Esophagus squamous epithelium (tissue), 5 donors: ENCODE measurements around the gene ALX1. TPM values are rescaled to one million over a fixed set of nuclear protein-coding genes. Genes with fewer than 3 reads are reported as not detected.

ENCODE experiments used
- DNase-seq: peaks from one replicate; lab custom pipeline; 2025; lab: John Stamatoyannopoulos, UW
- H3K27ac ChIP-seq, 4 donors: fragments of 200-600 bp; sonication (generic); one replicate each; pipeline ENCODE4 v1.5.1; 2016 to 2019; ENCODE audit warnings: mild to moderate bottlenecking in 1 of 4
- H3K27me3 ChIP-seq, 4 donors: fragments of 200-600 bp; sonication (generic); 1 replicate in 3 of 4; 2 replicates in 1 of 4; pipeline versions ENCODE4 v1.5.1 to v1.6.0; 2017 to 2021; ENCODE audit warnings: antibody characterized with exemption in 1 of 4
- H3K36me3 ChIP-seq, 3 donors: fragments of 200-600 bp; sonication (generic); one replicate each; pipeline ENCODE4 v1.5.1; 2016 to 2019
- H3K4me1 ChIP-seq, 3 donors: fragments of 200-600 bp; sonication (generic); one replicate each; pipeline ENCODE4 v1.5.1; 2017 to 2019
- H3K4me3 ChIP-seq, 4 donors: fragments of 200-600 bp; sonication (generic); 1 replicate in 3 of 4; 2 replicates in 1 of 4; pipeline ENCODE4 v1.5.1; 2016 to 2019; ENCODE audit warnings: mild to moderate bottlenecking in 2 of 4, moderate library complexity in 1 of 4
- H3K9me3 ChIP-seq, 3 donors: fragments of 200-600 bp; sonication (generic); one replicate each; pipeline ENCODE4 v1.5.1; 2016 to 2019
- POLR2A ChIP-seq, 4 donors: fragments of 450-650 bp; IDR thresholded peaks; one replicate each; pipeline ENCODE4 v1.6.1; 2017; ENCODE audit warnings: antibody characterized with exemption in 4 of 4, mild to moderate bottlenecking in 4 of 4, moderate library complexity in 3 of 4
- WGBS, 2 donors: methylation state at CpG; one replicate each; pipeline ENCODE4 v1.1.5; 2018; 5-methylcytosine and 5-hydroxymethylcytosine counted together
- intact Hi-C: fragments of 100-400 bp; cut with DNase I; formaldehyde crosslinking; loops from one replicate; pipeline ENCODE4 v1.15.0; 2022
- total RNA-seq, 4 donors: library from RNA; depleted of rRNA; stranded (reverse); fragments of >200 nt; gene quantifications; one replicate each; pipeline ENCODE4 v1.1.0, GENCODE V29; 2016
- TF ChIP-seq, protein P1 (sequence below), 6 experiments: fragments of 450-650 bp in 4 of 6; fragments of 200-600 bp in 2 of 6; sonication (generic) in 2 of 6; IDR thresholded peaks; one replicate each; pipeline ENCODE4 v1.5.1; 2016 to 2019; ENCODE audit warnings: antibody characterized with exemption in 6 of 6, mild to moderate bottlenecking in 4 of 6, moderate library complexity in 4 of 6
- donor health status: DM: yes; HTN: yes; CAD: no.

The ALX1 gene
- total RNA-seq, 4 donors from 2014 or later, result not detected

DNA sequence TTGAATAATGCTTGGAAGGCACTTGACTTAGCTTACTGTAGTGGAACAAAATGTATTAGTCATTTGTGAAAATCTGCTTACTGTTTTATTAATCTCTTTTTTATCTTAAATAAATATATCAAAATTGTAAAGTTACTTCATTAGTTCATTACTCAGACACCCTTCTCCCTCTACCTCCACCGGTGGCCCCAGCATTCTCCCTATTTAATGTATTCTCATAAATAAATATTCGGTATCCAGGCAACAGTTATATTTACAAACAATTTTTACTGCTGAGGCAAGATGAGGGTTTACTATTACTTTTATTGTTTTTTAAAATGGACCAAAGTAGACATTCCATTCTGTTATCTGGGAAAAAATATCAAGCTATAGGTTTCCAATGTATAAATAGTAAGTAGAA lies 19.6 kb upstream of the ALX1 start:
- DNase-seq, result no peak
- Histone ChIP-seq H3K27ac (no peak overlapping the region), H3K9me3 (no peaks in the 10 kb centered on the region), H3K4me3 (no peak overlapping the region), H3K36me3 (no peaks in the 10 kb centered on the region), H3K4me1 (no peaks in the 10 kb centered on the region), H3K27me3 (no peaks in the 10 kb centered on the region)
- no peak for TF ChIP-seq POLR2A (IDR thresholded peaks at IDR 0.05)
- TF ChIP-seq, protein P1, sequence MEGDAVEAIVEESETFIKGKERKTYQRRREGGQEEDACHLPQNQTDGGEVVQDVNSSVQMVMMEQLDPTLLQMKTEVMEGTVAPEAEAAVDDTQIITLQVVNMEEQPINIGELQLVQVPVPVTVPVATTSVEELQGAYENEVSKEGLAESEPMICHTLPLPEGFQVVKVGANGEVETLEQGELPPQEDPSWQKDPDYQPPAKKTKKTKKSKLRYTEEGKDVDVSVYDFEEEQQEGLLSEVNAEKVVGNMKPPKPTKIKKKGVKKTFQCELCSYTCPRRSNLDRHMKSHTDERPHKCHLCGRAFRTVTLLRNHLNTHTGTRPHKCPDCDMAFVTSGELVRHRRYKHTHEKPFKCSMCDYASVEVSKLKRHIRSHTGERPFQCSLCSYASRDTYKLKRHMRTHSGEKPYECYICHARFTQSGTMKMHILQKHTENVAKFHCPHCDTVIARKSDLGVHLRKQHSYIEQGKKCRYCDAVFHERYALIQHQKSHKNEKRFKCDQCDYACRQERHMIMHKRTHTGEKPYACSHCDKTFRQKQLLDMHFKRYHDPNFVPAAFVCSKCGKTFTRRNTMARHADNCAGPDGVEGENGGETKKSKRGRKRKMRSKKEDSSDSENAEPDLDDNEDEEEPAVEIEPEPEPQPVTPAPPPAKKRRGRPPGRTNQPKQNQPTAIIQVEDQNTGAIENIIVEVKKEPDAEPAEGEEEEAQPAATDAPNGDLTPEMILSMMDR (IDR thresholded peaks at IDR 0.05), result no peak
- intact Hi-C loops, result no loop called here
- WGBS, 2 donors, result 84 to 85% methylated on average over 2 of the region's 2 CpGs

DNA sequence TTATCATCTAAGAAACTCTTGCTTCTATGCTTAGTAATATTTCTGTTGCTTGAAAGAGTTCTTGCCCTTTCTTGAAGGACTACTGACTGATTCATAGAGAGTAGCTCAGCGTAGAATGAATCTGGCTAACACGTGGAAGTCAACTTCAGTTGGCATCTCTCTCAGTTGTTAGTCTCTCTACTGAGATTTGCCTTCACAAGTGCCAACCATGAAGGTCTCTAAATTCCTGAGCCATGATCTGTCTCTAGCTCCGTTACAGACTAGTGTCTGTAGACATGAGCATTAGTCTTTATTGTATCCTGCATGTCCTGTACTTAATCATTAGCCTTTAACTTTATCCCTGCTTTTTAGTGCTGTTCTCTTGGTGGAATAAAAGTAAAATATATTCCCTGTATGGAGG lies 19.1 kb upstream of the ALX1 start:
- Histone ChIP-seq H3K4me1 (no peaks in the 10 kb centered on the region), H3K4me3 (no peak overlapping the region), H3K27ac (no peak overlapping the region), H3K27me3 (no peaks in the 10 kb centered on the region), H3K9me3 (no peaks in the 10 kb centered on the region), H3K36me3 (no peaks in the 10 kb centered on the region)
- intact Hi-C loops, result no loop called here
- TF ChIP-seq, protein P1 (IDR thresholded peaks at IDR 0.05), result no peak
- TF ChIP-seq POLR2A (IDR thresholded peaks at IDR 0.05), result no peak
- no peak for DNase-seq
- WGBS, 2 donors, result 38 to 48% methylated on average over 3 of the region's 3 CpGs

GRCh38 chr12:85266356-85266755 lies 13.7 kb upstream of the ALX1 start:
- intact Hi-C loops, result no loop called here
- H3K36me3 ChIP-seq, result no peaks in the 10 kb centered on the region
- H3K4me3 ChIP-seq, result no peak overlapping the region
- 61 to 74% methylated on average over 4 of the region's 4 CpGs for WGBS, 2 donors
- H3K4me1 ChIP-seq, result no peaks in the 10 kb centered on the region
- peaks cover 0 to 24% (median 2%) of the 10 kb centered on the region in 4 donors for H3K27me3 ChIP-seq
- no peaks in the 10 kb centered on the region for H3K9me3 ChIP-seq
- no peak overlapping the region for H3K27ac ChIP-seq
- DNase-seq, result no peak
- TF ChIP-seq, protein P1 (IDR thresholded peaks at IDR 0.05), result no peak
- TF ChIP-seq POLR2A (IDR thresholded peaks at IDR 0.05), result no peak

GRCh38 chr12:85273381-85274314 lies 6.4 kb upstream of the ALX1 start:
- no peak overlapping the region for H3K4me3 ChIP-seq
- peaks cover 0 to 7% (median 0%) of the 10 kb centered on the region in 3 donors for H3K4me1 ChIP-seq
- peaks cover 0 to 5% (median 2%) of the 10 kb centered on the region in 3 donors for H3K9me3 ChIP-seq
- no peak for DNase-seq
- 22 to 23% methylated on average over 24 to 33 of the region's 37 CpGs for whole genome bisulfite sequencing, 2 donors
- H3K36me3 ChIP-seq, result no peaks in the 10 kb centered on the region
- peaks cover 4 to 97% (median 14%) of the 10 kb centered on the region in 4 donors for H3K27me3 ChIP-seq
- intact Hi-C loops, result no loop called here
- no peak for TF ChIP-seq POLR2A (IDR thresholded peaks at IDR 0.05)
- TF ChIP-seq, protein P1 (IDR thresholded peaks at IDR 0.05), result no peak
- no peak overlapping the region for H3K27ac ChIP-seq

GRCh38 chr12:85274315-85274651 lies 5.7 kb upstream of the ALX1 start:
- peaks cover 0 to 9% (median 8%) of the 10 kb centered on the region in 3 donors for H3K9me3 ChIP-seq
- H3K36me3 ChIP-seq, result no peaks in the 10 kb centered on the region
- 15 to 21% methylated on average over 8 of the region's 8 CpGs for WGBS, 2 donors
- H3K4me3 ChIP-seq, result no peak overlapping the region
- peaks cover 0 to 10% (median 4%) of the 10 kb centered on the region in 3 donors for H3K4me1 ChIP-seq
- no peak for DNase-seq
- TF ChIP-seq, protein P1 (IDR thresholded peaks at IDR 0.05), result no peak
- TF ChIP-seq POLR2A (IDR thresholded peaks at IDR 0.05), result no peak
- no peak overlapping the region for H3K27ac ChIP-seq
- peaks cover 9 to 97% (median 18%) of the 10 kb centered on the region in 4 donors for H3K27me3 ChIP-seq
- intact Hi-C loops, result no loop called here
